Right renal pelvis (tissue), 4 donors: ENCODE results near the gene RNF227. TPM values are rescaled to one million over a fixed set of nuclear protein-coding genes. Genes with fewer than 3 reads are reported as not detected.
"Not testable (repeated sequence)": the region's sequence is repeated elsewhere in the genome, so short reads cannot be mapped to it uniquely, and the experiment has no call there.

Experiments used
- DNase-seq, 4 donors: peaks; one replicate each; pipeline ENCODE4 v3.0.0-alpha.2; 2013; ENCODE audit warnings: low read depth in 4 of 4, low spot score in 3 of 4, missing footprints in 1 of 4
- polyA plus RNA-seq, 4 donors: library from polyadenylated mRNA; unstranded; fragments of 120-200 nt; gene quantifications; one replicate each; pipeline ENCODE4 v1.2.1, GENCODE V29; 2013; ENCODE audit not compliant: insufficient read length in 4 of 4

The RNF227 gene
- polyA plus RNA-seq: 1 to 10 TPM; 4.4 to 5.7 (median 4.6) TPM

DNA sequence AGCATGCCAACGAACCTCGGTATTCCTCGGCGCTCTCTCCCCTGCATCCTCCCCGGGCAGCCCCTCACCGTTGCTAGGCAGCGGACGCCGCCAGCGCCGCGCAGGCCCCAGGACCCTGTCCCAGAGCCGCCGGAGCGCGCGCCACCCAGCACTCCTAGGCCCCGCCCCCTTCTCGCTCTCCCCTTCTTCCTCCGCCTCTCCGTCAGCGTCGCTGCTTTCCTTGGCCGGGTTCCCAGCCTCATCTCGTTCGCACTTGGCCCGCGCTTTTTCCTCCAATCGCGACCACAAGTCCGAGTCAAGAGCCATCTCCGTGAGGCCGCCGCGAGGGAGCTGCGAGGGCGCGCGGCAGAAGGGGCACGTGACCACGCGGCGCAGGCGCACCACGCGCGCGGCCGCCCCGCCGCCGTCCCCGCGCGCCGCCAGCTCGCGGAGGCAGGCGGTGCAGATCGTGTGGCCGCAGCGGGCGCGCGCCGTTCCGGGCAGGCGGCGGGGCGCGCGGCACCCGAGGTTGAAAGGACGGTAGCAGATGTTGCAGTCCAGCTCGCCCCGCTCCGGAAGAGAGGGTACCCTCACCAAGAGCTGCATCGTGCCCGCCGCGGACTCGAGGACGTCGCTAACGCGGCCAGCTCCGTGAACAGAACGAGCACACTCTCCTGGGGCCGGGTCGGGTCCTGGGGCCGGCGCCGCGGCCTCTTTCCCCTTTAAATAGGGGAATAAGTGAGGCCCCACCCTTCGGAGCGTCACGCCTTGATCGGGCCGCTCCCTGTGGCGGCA lies at the start of gene RNF227:
Gene RNF227, minus strand, starts transcription at position 679 of the 774 bp plus-strand sequence. Its CDS starts 94 bp downstream, at position 585.
- peak; percentile 92 to 94 (median 94) for DNase-seq

DNA sequence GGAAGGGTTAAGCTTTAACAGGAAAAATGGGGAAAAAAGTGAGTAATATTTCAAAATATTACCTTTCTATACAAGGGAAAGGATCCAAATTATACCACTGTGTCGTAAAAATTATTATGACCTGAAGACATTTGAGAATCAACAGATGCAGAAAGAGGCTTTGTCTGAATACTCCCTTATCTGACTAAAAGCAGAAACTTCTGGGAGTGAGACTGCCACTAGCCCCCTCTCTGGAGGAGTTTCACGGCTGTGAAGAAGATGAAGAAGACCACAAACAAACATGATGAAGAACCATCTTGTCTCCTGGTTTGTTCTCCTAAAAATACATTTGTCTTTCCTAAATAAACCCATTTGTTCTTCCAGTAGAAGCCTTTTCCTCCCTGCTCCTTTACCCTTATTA lies 45.3 kb upstream of the RNF227 start:
- DNase-seq: no peak

DNA sequence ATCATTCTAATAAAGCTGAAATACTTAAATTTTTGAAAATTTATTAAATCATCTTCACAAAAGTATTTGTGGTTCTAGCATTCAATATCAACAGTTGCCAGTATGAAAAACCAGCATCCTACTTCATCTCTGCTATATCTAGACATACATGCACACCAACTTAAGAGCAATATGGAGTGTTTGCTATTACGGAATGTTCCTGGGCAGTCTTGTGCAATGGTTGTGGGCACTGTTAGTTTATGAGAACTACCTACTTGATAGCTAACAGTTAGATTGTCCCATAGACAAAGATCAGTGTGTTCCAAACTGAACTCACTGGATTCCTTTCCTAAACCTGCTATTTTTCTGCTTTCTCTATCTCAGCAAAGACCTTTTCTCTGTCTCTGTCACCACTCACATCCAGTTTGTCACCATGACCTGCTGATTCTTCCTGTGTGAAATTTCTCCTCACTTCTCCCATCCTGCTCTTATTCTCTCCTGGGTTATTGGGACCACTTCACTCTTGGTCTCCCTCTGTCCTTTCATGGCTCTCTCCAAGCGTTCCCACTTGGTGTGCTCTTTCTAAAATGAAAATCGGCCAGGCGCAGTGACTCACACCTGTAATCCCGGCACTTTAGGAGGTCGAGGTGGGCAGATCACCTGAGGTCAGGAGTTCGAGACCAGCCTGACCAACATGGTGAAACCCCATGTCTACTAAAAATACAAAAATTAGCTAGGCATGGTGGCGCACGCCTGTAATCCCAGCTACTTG lies 43.6 kb upstream of the RNF227 start:
- no peak for DNase-seq

DNA sequence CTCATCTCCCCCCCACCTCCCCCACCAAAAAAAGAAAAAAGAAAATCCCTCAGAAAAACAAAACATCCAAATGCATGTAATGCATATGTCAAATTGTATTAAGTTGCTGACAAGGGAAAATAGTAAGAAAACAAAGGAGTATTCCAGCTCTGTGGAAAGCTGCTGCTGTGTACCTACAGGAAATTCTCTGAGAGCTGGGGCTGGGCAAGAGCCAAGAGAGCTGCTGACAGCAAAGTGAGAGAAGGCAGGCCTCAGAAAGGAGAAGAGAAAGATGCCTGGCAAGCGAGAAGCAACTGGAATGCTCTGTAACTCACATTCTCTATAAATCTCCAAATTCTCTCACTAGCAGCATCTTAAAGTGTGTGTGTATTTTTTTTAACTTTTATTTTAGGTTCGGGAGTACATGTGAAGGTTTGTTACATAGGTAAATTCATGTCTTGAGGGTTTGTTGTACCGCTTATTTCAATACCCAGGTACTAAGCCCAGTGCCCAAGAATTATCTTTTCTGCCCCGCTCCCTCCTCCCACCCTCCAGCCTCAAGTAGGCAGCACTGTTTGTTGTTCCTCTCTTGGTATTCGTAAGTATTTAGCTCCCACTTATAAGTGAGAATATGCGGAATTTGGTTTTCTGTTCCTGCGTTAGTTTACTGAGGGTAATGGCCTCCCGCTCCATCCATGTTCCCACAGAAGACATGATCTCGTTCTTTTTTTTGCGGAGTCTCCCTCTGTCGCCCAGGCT lies 40.3 kb upstream of the RNF227 start:
- DNase-seq: peak in 2 of 4 donors; percentile 5 to 15

DNA sequence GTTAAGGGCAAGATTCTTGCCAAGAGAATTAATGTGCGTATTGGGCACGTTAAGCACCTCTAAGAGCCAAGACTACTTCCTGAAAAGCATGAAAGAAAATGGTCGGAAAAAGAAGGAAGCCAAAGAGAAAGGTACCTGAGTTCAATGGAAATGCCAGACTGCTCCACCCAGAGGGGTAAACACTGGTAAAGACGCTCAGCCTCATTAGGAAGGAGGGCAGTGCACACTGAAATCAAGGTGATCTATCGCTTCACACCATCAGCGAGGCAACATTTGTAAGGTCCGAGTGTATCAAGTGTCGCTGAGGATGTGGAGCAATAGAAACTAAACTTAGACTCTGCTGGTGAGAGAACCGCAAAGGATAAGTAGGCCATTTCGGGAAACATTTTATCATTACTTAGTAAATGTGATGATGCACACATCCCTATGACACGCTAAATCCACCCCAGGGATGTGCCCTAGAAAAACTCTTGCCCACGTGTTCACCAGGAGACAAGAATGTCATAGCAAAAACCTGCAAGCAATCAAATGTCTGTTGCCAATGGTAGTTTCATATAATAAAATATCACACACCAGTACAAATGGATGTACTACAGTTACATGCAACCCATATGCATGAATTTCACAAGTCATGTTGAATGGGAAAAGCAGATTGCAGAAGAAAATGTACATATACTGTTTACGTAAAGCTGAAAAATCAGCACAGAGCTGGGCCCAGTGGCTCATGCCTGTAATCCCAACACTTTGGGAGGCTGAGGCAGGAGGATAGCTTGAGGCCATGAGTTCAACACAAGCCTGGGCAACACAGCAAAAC lies 39.5 kb upstream of the RNF227 start:
- DNase-seq: no peak

DNA sequence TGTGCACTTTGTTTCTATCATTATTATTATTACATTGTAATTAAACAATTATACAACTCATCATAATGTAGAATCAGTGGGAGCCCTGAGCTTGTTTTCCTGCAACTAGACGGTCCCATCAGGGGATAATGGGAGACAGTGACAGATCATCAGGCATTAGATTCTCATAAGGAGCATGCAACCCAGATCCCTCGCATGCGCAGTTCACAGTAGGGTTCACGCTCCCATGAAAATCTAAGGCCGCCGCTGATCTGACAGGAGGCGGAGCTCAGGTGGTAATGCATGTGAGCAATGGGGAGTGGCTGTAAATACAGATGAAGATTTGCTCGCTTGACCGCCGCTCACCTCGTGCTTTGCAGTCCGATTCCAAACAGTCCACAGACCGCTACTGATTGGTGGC lies 37.2 kb upstream of the RNF227 start:
- DNase-seq: not testable (repeated sequence)

DNA sequence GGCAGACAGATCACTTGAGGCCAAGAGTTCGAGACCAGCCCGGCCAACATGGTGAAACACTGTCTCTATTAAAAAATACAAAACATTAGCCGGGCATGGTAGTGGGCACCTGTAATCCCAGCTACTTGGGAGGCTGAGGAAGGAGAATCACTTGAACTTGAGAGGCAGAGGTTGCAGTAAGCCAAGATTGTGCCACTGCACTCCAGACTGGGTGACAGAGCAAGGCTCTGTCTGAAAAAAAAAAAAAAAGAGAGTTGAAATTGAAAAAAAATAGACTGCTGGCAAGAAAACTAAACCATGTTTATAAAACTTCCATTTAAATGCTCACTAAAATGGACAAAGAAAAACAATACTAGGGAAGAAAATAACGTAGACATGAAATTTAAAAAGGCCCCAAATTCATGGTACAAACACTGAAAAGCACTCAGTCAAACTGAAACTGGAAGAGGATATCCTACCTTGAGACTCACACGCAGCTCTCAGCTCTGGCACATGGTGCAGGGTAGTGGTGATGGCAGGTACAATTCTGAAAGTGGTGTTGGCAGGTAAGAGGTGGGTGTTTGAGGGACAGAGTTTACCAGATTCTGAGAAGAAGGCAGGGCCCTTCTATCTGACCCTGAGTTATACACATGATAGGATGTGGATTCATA lies 35.2 kb upstream of the RNF227 start:
- DNase-seq: no peak

DNA sequence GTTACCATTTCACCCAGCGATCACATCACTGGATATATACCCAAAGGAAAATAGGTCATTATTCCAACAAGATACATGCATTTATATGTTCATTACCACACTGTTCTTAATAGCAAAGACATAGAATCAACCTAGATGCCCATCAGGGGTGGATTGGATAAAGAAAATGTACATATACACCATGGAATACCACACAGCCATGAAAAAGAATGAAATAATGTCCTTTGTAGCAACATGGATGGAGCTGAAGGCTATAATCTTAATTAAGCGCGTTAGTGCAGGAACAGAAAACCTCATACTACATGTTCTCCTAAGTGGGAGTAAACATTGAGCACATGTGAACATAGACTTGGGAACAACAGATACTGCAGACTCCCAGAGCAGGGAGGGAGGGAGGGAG lies 34.5 kb upstream of the RNF227 start:
- no peak for DNase-seq

DNA sequence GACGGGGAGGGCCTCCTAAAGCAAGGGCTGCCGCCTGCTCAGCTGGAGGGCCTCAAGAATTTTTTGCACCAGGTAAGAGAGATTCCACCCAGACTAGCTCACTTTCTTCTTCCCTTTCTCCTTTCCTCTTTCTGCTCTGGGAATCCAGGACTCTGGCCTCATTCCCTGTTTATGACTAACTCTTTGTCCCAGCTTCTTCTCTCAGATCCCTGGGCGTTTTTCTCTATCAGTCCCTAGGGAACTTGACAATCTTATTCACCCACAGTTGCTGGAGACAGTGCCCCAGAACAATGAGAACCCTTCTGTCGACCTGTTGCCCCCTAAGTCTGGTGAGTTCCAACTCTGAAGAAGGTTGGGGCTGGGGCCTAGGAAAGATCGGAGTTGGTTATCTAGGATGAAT lies 31.6 kb upstream of the RNF227 start:
- no peak for DNase-seq

DNA sequence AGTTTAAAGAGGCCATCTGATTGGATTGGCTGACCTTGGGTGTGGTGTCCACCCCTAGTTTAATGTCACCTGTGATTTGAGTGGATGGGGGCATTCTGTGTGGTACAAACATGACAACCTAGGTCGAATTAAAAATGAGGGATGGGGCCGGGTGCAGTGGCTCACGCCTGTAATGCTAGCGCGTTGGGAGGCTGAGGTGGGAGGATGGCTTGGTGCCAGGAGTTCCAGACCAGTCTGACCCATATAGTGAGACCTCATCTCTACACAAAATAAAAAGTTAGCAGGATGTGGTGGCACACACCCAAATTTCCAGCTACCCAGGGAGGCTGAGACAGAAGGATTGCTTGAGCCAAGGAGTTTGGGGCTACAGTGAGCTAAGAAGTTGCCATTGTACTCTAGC lies 30.4 kb upstream of the RNF227 start:
- DNase-seq: no peak

DNA sequence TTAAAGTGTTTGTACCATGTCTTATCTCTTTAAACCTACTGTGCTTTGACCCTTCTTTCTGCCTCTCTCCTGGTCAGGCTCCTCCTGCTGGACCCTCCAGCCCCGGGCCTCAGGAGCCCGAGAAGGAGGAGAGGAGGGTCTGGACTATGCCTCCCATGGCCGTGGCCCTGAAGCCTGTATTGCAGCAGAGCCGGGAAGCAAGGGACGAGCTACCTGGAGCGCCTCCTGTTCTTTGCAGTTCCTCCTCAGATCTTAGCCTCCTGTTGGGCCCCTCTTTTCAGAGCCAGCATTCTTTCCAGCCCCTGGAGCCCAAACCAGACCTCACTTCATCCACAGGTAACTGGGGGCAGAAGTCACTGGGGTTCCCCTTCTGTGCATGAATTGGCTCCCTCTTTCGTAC lies 29.6 kb upstream of the RNF227 start:
- DNase-seq: no peak

DNA sequence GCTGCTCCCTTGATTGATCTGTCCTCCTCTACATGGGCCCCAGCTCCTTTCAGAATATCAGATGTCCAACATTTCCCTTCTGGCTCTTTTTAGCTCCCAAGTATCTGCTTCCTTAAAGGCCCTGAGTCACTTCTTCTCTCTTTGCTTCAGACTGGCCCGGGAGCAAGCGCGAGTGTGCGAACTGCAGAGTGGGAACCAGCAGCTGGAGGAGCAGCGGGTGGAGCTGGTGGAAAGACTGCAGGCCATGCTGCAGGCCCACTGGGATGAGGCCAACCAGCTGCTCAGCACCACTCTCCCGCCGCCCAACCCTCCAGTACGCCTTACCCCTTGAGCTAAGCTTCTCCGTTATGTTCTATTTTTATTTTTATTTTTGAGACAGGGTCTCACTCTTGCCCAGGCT lies 28.2 kb upstream of the RNF227 start:
- DNase-seq: no peak

DNA sequence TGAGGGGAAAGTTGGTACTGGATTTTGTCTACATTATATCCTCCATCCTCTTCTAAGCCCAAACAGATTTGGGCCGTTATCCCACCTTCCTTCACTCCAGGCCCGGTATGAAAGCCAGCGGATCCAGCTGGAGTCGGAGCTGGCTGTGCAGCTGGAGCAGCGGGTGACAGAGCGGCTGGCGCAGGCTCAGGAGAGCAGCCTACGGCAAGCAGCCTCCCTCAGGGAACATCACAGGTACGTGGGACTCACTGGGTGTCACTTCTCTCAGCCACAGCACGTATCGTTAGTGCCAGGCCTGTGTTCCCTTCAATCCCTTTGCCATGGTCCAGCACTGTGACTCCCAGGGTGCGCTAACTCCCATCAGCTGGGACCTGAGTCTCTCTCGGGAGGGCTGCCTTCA lies 27.2 kb upstream of the RNF227 start:
- no peak for DNase-seq

DNA sequence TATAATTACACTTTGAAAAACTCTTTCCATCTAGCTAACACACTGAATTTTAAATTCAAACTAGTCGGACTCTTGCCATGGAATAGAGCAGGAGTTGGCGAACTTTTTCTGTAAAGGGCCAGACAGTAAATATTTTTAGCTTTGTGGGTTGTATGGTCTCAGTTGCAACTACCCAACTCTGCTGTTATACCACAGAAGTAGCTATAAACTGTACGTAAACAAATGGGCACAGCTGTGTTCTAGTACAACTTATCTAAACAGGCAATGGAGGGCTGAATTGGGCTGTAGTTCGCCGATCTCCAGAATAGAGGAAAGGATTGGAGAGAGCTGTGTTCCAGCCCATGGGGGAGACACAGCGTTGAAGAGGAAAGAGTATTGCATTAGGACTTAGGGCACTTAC lies 24.7 kb upstream of the RNF227 start:
- no peak for DNase-seq

DNA sequence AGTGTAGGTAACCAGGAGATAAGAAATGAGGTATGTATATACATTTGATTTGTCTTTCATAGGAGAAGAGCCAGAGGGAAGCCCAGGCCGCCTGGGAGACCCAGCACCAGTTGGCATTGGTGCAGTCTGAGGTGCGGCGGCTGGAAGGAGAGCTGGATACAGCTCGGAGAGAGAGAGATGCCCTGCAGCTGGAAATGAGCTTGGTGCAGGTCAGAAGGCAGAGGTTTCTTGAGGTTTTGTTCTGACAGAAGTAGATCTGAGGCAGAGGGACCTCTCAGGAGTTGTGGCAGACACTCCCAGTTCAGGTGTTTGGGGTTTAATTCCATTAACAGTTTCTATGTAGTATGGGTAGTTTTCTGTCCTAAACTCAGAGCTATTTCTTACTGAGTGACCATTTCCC lies 23.9 kb upstream of the RNF227 start:
- DNase-seq: no peak

DNA sequence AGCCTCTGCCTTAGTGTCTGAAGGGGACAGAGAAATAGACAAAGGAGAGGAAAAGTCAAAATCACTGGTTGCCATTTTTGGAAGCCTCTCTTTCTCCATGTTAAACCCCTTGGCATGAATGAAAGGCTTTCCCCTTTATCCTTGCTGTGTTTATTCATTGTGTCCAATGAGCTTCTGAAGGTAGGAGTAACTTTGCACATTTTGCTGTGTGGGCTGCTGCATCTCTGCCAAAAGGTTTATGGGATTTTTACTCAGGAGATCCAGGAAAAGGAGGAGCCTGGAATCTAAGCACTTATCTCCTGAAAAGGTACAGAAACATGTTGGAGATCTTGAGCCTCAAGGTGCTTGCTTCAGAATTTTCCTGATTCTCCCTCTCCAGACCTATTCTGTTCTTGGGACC lies 19.8 kb upstream of the RNF227 start:
- no peak for DNase-seq

DNA sequence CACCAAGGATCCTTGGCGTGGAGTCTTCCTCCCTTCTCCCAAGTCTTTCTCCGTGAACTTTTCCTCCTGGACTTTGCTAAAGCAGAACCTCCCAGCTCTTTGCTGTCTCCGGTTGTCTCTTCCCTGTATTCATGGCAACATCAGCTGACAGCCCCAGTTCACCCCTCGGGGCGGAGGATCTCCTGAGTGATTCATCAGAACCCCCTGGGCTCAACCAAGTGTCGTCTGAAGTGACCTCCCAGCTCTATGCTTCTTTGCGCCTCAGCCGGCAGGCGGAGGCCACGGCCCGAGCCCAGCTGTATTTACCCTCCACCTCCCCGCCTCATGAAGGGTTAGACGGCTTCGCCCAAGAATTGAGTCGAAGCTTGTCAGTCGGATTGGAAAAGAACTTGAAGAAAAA lies 16.9 kb upstream of the RNF227 start:
- DNase-seq: no peak

DNA sequence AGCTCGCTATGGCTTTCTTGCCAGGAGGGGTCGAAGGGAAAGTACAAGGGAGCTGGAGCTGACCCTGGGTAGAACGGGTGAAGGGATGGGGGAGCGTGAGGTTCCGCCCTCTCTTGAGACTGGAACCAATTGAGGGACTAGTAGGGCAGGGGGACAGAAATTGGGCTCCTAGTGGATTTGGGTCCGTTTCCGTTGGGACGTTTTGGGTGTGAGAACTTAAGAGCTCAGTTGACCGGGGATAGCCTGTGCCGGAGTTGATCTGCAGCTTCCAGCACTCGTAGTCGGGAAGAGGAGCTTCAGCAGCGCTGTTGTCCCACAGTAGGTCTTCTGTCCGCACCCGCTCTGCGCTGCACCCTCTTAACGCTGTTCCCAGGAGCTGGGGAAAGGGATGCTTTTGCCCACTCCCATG lies 16.4 kb upstream of the RNF227 start:
- DNase-seq: no peak

DNA sequence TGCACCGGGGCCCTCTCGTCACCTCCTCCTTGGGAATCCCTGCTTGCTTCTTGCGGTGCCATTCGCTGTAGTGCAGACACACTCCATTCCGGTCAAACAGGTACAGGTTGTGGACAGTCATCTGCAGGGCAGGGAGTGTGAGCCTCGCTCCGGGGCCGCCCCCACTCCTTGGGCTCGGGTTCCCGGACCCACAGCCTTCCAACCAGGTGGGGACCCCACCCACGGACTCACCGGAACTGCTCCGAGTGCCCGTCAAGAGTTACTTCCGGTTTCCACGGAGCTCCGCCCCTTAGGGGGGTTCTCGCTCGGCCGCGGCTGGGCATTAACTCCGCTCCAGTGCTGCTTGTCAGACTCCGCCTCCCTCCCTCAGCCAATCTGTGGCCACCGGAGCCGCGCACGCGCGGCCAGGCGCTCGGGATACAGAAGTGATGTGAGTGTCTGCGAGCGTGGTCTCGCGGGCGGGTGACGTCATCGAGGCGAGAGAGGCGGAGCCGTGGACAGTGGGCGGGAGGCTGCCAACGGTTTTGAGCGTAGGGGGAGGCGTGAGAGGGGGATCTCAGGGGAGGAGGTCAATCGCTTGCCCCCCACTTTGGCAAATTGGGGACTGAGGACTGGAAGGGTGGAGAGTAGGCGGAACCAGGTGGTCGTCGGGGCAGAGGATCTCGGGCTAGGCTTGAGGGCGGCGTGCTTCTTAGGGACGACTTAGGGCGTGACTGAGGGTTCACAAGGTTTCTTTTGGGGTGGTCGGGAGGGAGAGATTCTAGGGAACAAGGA lies 15.8 kb upstream of the RNF227 start, which contains the start of the genes CNTROB and TRAPPC1:
Gene CNTROB, plus strand, starts transcription at position 498 of the 774 bp plus-strand sequence. CDS start 874 bp downstream, outside the sequence.
Gene TRAPPC1, minus strand, starts transcription at position 238 of the 774 bp plus-strand sequence. Its CDS starts 117 bp downstream, at position 121.
- DNase-seq: peak; percentile 97 to 99 (median 99)
